ENCODE results near the gene INMT.

DNA sequence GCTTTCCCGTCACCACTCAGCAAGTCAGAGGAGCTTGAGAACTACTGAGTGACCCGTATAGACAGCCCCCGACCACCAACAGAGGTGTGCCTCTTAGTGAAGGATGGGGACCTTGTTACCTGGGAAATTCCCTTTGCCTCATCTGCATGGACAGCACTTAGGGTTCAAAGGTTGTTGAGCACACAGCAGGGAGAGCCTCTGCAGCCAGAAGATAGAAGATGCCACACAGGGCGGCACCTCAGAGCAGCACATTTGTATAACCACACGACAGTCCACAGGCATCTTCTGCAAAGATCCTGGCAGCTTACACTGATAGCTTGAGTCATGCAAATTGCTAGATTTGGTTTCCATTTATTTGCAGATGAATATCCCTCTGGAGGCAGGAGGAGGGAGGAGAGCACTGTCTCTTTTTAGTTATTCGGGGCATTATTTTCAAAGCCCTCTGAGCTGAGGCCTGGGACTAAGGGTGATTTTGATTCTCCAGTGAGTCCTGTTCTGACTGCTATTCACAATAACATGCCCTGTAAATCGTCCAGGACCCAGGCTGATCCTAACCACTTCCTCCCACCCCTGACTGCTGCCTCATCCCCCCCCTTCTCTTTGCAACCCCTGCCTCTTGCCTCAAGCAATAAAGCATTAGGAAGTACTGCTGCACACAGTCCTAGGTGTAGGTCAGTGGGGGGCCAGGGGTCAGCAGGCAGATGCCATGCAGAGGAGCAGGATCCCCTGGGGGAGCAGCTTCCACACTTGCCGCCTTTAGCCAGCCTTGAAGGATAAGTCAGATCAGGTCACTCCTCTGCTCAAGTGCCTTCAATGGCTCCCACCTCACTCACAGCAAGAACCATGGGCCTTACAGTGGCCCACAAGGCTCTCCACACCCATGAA, 24.6 kb upstream of the INMT start:
- TF ChIP-seq, protein P1, sequence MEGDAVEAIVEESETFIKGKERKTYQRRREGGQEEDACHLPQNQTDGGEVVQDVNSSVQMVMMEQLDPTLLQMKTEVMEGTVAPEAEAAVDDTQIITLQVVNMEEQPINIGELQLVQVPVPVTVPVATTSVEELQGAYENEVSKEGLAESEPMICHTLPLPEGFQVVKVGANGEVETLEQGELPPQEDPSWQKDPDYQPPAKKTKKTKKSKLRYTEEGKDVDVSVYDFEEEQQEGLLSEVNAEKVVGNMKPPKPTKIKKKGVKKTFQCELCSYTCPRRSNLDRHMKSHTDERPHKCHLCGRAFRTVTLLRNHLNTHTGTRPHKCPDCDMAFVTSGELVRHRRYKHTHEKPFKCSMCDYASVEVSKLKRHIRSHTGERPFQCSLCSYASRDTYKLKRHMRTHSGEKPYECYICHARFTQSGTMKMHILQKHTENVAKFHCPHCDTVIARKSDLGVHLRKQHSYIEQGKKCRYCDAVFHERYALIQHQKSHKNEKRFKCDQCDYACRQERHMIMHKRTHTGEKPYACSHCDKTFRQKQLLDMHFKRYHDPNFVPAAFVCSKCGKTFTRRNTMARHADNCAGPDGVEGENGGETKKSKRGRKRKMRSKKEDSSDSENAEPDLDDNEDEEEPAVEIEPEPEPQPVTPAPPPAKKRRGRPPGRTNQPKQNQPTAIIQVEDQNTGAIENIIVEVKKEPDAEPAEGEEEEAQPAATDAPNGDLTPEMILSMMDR (IDR thresholded peaks at IDR 0.05; ENCODE audit: low read length): no peak
- TF ChIP-seq EZH2 (optimal IDR thresholded peaks at IDR 0.05; ENCODE audit: low read depth, low read length): no peak
